Keratinocyte (primary cell): ENCODE data around the gene GINS1. TPM values are rescaled to one million over a fixed set of nuclear protein-coding genes. Genes with fewer than 3 reads are reported as not detected.

ENCODE experiments used
- DNase-seq: peaks from one replicate; pipeline ENCODE4 v3.0.0-alpha.2; 2011; ENCODE audit warnings: low read depth, missing footprints, low spot score
- FAIRE-seq: peaks from 2 replicates; lab custom pipeline; 2011; peaks lifted over from hg19 to GRCh38; lab: Jason Lieb, UNC
- H2AFZ ChIP-seq: 2 replicates; pipeline ENCODE4 v1.6.0; 2012; ENCODE audit warnings: low read length, control low read depth, inconsistent platforms; ENCODE audit not compliant: control insufficient read depth
- H3K27ac ChIP-seq: 2 replicates; pipeline ENCODE4 v1.5.1; 2011; ENCODE audit warnings: low read length; ENCODE audit not compliant: control insufficient read depth, insufficient read depth
- H3K27me3 ChIP-seq: 3 replicates; pipeline ENCODE4 v1.6.0; 2011; ENCODE audit warnings: low read length; ENCODE audit not compliant: control insufficient read depth, insufficient read depth; ENCODE audit errors: extremely low read depth
- H3K36me3 ChIP-seq, 2 experiments: 2 replicates in 1 of 2; 3 replicates in 1 of 2; pipeline ENCODE4 v1.5.1; 2011; ENCODE audit warnings: low read length in 2 of 2, mild to moderate bottlenecking in 1 of 2; ENCODE audit not compliant: control insufficient read depth in 2 of 2, insufficient read depth in 2 of 2; ENCODE audit errors: extremely low read depth in 1 of 2
- H3K4me1 ChIP-seq: 3 replicates; pipeline ENCODE4 v1.5.1; 2011; ENCODE audit warnings: low read length; ENCODE audit not compliant: control insufficient read depth, insufficient read depth; ENCODE audit errors: extremely low read depth
- H3K4me2 ChIP-seq: 3 replicates; pipeline ENCODE4 v1.6.0; 2011; ENCODE audit warnings: low read depth, low read length; ENCODE audit not compliant: control insufficient read depth, insufficient read depth; ENCODE audit errors: extremely low read depth
- H3K4me3 ChIP-seq, 3 experiments: fragments of 200-600 bp in 1 of 3; sonication (generic) in 1 of 3; 2 replicates in 2 of 3; 3 replicates in 1 of 3; pipeline ENCODE4 v1.5.1; 2011 to 2016; ENCODE audit warnings: low read length in 3 of 3, mild to moderate bottlenecking in 3 of 3, control low read depth in 2 of 3, inconsistent platforms in 1 of 3, low read depth in 1 of 3, mixed read lengths in 1 of 3, mixed run types in 1 of 3, moderate library complexity in 1 of 3; ENCODE audit not compliant: control insufficient read depth in 2 of 3, insufficient read depth in 2 of 3; ENCODE audit errors: extremely low read depth in 1 of 3
- H3K79me2 ChIP-seq: 2 replicates; pipeline ENCODE4 v1.6.0; 2012; ENCODE audit warnings: low read length; ENCODE audit not compliant: control insufficient read depth, insufficient read depth
- H3K9ac ChIP-seq: 3 replicates; pipeline ENCODE4 v1.6.0; 2011; ENCODE audit warnings: low read length; ENCODE audit not compliant: control insufficient read depth, insufficient read depth; ENCODE audit errors: extremely low read depth
- H3K9me1 ChIP-seq: 3 replicates; pipeline ENCODE4 v1.6.0; 2011; ENCODE audit warnings: low read length; ENCODE audit not compliant: control insufficient read depth, insufficient read depth; ENCODE audit errors: extremely low read depth
- H3K9me3 ChIP-seq: 2 replicates; pipeline ENCODE4 v1.5.1; 2012; ENCODE audit warnings: low read depth, low read length; ENCODE audit not compliant: control insufficient read depth
- H4K20me1 ChIP-seq: 3 replicates; pipeline ENCODE4 v1.6.0; 2011; ENCODE audit warnings: low read length; ENCODE audit not compliant: control insufficient read depth, insufficient read depth; ENCODE audit errors: extremely low read depth
- CTCF ChIP-seq, 3 experiments: IDR thresholded peaks in 1 of 3; conservative IDR thresholded peaks in 1 of 3; optimal IDR thresholded peaks in 1 of 3; 2 replicates in 2 of 3; 3 replicates in 1 of 3; pipeline versions ENCODE3 to v1.5.1; 2011; ENCODE audit warnings: low read length in 3 of 3, mild to moderate bottlenecking in 3 of 3, moderate library complexity in 2 of 3, control low read depth in 1 of 3, inconsistent platforms in 1 of 3; ENCODE audit not compliant: insufficient read depth in 2 of 3; ENCODE audit errors: extremely low read depth in 1 of 3
- EZH2 ChIP-seq: IDR thresholded peaks from one replicate; pipeline ENCODE4 v1.6.1; 2012; ENCODE audit warnings: inconsistent platforms, mild to moderate bottlenecking, low read length, moderate library complexity
- dilution Hi-C: fragments of 300-500 bp; cut with MboI; formaldehyde crosslinking; loops from one replicate; pipeline ENCODE4 v1.7.0; 2020; ENCODE audit warnings: low sequenced_read_pairs; ENCODE audit not compliant: extremely low pct_ligation_motif_present
- polyA plus RNA-seq, 5 experiments: library from polyadenylated mRNA; depleted of rRNA in 3 of 5; stranded (reverse) in 3 of 5; stranded (forward) in 1 of 5; unstranded in 1 of 5; fragments of >200 nt; gene quantifications; 1 replicate in 1 of 5; 2 replicates in 3 of 5; 3 replicates in 1 of 5; pipeline versions ENCODE4 v1.2.1 to v1.2.3, GENCODE V29; 2011 to 2012; ENCODE audit warnings: missing spikeins in 2 of 5, low read depth in 1 of 5, low replicate concordance in 1 of 5

GINS1 gene
- polyA plus RNA-seq, 1 donor (not counting 4 experiments of a cell fraction or from before 2014, with no cell fraction given): 12.5 TPM

GRCh38 chr20:25494506-25495188 is 87.2 kb downstream of the GINS1 start:
- Histone ChIP-seq H3K4me2 (no peak overlapping the region), H3K36me3 (no peaks in the 10 kb centered on the region), H3K27me3 (peaks cover 18% of the 10 kb centered on the region), H4K20me1 (no peaks in the 10 kb centered on the region), H3K9ac (no peak overlapping the region), H3K9me3 (no peaks in the 10 kb centered on the region), H3K4me3 (no peak overlapping the region), H3K79me2 (no peaks in the 10 kb centered on the region), H3K9me1 (no peaks in the 10 kb centered on the region), H3K27ac (no peak overlapping the region), H3K4me1 (peaks cover 13% of the 10 kb centered on the region), H2AFZ (no peak overlapping the region)
- no peak for FAIRE-seq
- TF ChIP-seq EZH2 (no peak), CTCF (optimal IDR thresholded peaks at IDR 0.05 in 1 of 3, IDR thresholded peaks at IDR 0.05 in 1 of 3, conservative IDR thresholded peaks at IDR 0.05 in 1 of 3; ENCODE audit: extremely low read depth in 1 of 3, insufficient read depth in 2 of 3, low read length in 3 of 3) (no peak)
- dilution Hi-C loops: no loop called here
- DNase-seq: no peak

- Histone ChIP-seq H4K20me1 (no peaks in the 10 kb centered on the region), H3K9me3 (no peaks in the 10 kb centered on the region), H3K4me3 (no peak overlapping the region), H3K36me3 (no peaks in the 10 kb centered on the region), H3K27ac (no peak overlapping the region), H3K9ac (no peak overlapping the region), H3K4me1 (peaks cover 13% of the 10 kb centered on the region), H2AFZ (no peak overlapping the region), H3K79me2 (no peaks in the 10 kb centered on the region), H3K9me1 (no peaks in the 10 kb centered on the region), H3K4me2 (no peak overlapping the region), H3K27me3 (peaks cover 21% of the 10 kb centered on the region)
- dilution Hi-C loops: no loop called here
- TF ChIP-seq CTCF (optimal IDR thresholded peaks at IDR 0.05 in 1 of 3, IDR thresholded peaks at IDR 0.05 in 1 of 3, conservative IDR thresholded peaks at IDR 0.05 in 1 of 3; ENCODE audit: extremely low read depth in 1 of 3, insufficient read depth in 2 of 3, low read length in 3 of 3) (no peak), EZH2 (no peak)
- no peak for DNase-seq
- no peak for FAIRE-seq
Measured at GRCh38 chr20:25495189-25495824, 87.8 kb downstream of the GINS1 start.
